ENCODE measurements around the gene OR2V2. TPM values are rescaled to one million over a fixed set of nuclear protein-coding genes. Genes with fewer than 3 reads are reported as not detected.
A peak's percentile ranks its signal among the peaks of the same experiment; 100 is the strongest.

Gene OR2V2
- total and polyA plus RNA-seq, 3 donors from 2014 or later: not detected

- TF ChIP-seq POLR2A (IDR thresholded peaks at IDR 0.05) (no peak), CTCF (IDR thresholded peaks at IDR 0.05) (no peak)
- H3K27me3 ChIP-seq: no peaks in the 10 kb centered on the region
- WGBS, 2 donors: 67 to 70% methylated on average over 6 of the region's 6 CpGs
- no peaks in the 10 kb centered on the region for H3K9me3 ChIP-seq
- H3K27ac ChIP-seq: no peak overlapping the region
- H3K4me1 ChIP-seq: no peaks in the 10 kb centered on the region
- DNase-seq: no peak
- intact Hi-C loops (cut with DNase I; ENCODE audit: low total_unique reads): no loop called here
- H3K36me3 ChIP-seq (ENCODE audit: low read depth, missing control alignments): no peaks in the 10 kb centered on the region
- no peak overlapping the region for H3K4me3 ChIP-seq
These were observed 38.6 kb downstream of the OR2V2 start for GRCh38 chr5:181186022-181186421.

- H3K4me3 ChIP-seq: peak overlapping the region in 1 of 2 donors; percentile 82
- no peaks in the 10 kb centered on the region for H3K27me3 ChIP-seq
- TF ChIP-seq CTCF (IDR thresholded peaks at IDR 0.05) (no peak), POLR2A (IDR thresholded peaks at IDR 0.05) (no peak)
- no peak for DNase-seq
- no peaks in the 10 kb centered on the region for H3K4me1 ChIP-seq
- H3K27ac ChIP-seq: no peak overlapping the region
- 28 to 39% methylated on average over 8 of the region's 8 CpGs for WGBS, 2 donors
- no peaks in the 10 kb centered on the region for H3K9me3 ChIP-seq
- H3K36me3 ChIP-seq (ENCODE audit: low read depth, missing control alignments): no peaks in the 10 kb centered on the region
- intact Hi-C loops (cut with DNase I; ENCODE audit: low total_unique reads): no loop called here
These were observed 39.7 kb downstream of the OR2V2 start for GRCh38 chr5:181186986-181187499.

GRCh38 chr5:181187500-181188213 is 40.3 kb downstream of the OR2V2 start:
- Histone ChIP-seq H3K27me3 (no peaks in the 10 kb centered on the region), H3K4me3 (peak overlapping the region; percentile 82 to 87), H3K4me1 (peaks cover 4% of the 10 kb centered on the region), H3K36me3 (ENCODE audit: low read depth, missing control alignments) (no peaks in the 10 kb centered on the region), H3K9me3 (no peaks in the 10 kb centered on the region), H3K27ac (peak overlapping the region; percentile 32 to 89)
- DNase-seq: peak; percentile 83
- 0 to 2% methylated on average over 34 to 37 of the region's 37 CpGs for WGBS, 2 donors
- intact Hi-C loops (cut with DNase I; ENCODE audit: low total_unique reads): no loop called here
- TF ChIP-seq CTCF (IDR thresholded peaks at IDR 0.05): no peak
- TF ChIP-seq POLR2A (IDR thresholded peaks at IDR 0.05): no peak

GRCh38 chr5:181188700-181189362 is 41.4 kb downstream of the OR2V2 start:
- no peak for TF ChIP-seq POLR2A (IDR thresholded peaks at IDR 0.05)
- TF ChIP-seq CTCF (IDR thresholded peaks at IDR 0.05): no peak
- H3K4me3 ChIP-seq: peak overlapping the region; percentile 82 to 87
- 0 to 1% methylated on average over 32 to 34 of the region's 35 CpGs for WGBS, 2 donors
- H3K27me3 ChIP-seq: no peaks in the 10 kb centered on the region
- intact Hi-C loops (cut with DNase I; ENCODE audit: low total_unique reads): no loop called here
- no peaks in the 10 kb centered on the region for H3K9me3 ChIP-seq
- DNase-seq: peak; percentile 88
- H3K4me1 ChIP-seq: peaks cover 6% of the 10 kb centered on the region
- peak overlapping the region; percentile 33 to 89 for H3K27ac ChIP-seq
- H3K36me3 ChIP-seq (ENCODE audit: low read depth, missing control alignments): no peaks in the 10 kb centered on the region
